K562 (cell line): ENCODE results near the gene SRRT. TPM values are rescaled to one million over a fixed set of nuclear protein-coding genes. Genes with fewer than 3 reads are reported as not detected.

Experiments
- ARID2 ChIP-seq: fragments of 450-650 bp; IDR thresholded peaks from 2 replicates; pipeline ENCODE4 v1.6.1; 2017; ENCODE audit warnings: antibody characterized with exemption, mild to moderate bottlenecking
- KDM1A ChIP-seq, 2 experiments: fragments of 450-650 bp; IDR thresholded peaks; 2 replicates each; pipeline ENCODE4 v1.6.1; 2016; ENCODE audit warnings: mild to moderate bottlenecking in 2 of 2
- MEF2D ChIP-seq: conservative IDR thresholded peaks from 2 replicates; pipeline ENCODE4 v1.6.1; 2016; ENCODE audit warnings: low read depth, missing genetic modification characterization, missing compliant biosample characterization
- MTA2 ChIP-seq: fragments of 450-650 bp; IDR thresholded peaks from 2 replicates; pipeline ENCODE4 v1.6.1; 2016; ENCODE audit warnings: low read depth
- POLR3G ChIP-seq: IDR thresholded peaks from 2 replicates; pipeline ENCODE4 v1.6.1; 2011; ENCODE audit not compliant: insufficient read length, insufficient replicate concordance; ENCODE audit errors: extremely low read depth
- PTTG1 ChIP-seq: fragments of 450-650 bp; IDR thresholded peaks from 2 replicates; pipeline ENCODE4 v1.6.1; 2016; ENCODE audit warnings: low read depth, mild to moderate bottlenecking, missing genetic modification characterization, missing compliant biosample characterization
- RBM34 ChIP-seq: fragments of 200-400 bp; formaldehyde crosslinking; IDR thresholded peaks from 2 replicates; pipeline ENCODE4 v1.6.1; 2018; ENCODE audit warnings: low read length, borderline replicate concordance; ENCODE audit not compliant: insufficient read depth
- ZBTB8A ChIP-seq: fragments of 450-650 bp; IDR thresholded peaks from 2 replicates; pipeline ENCODE4 v1.6.1; 2018; ENCODE audit warnings: mild to moderate bottlenecking, moderate library complexity; ENCODE audit not compliant: partially characterized antibody
- ZNF696 ChIP-seq: fragments of 250-450 bp; sonication (Bioruptor Pico); conservative IDR thresholded peaks from 2 replicates; pipeline ENCODE4 v1.4.0; 2020; ENCODE audit warnings: mild to moderate bottlenecking, moderate library complexity
- ZNF699 ChIP-seq: fragments of 250-450 bp; sonication (Bioruptor Pico); IDR thresholded peaks from 2 replicates; pipeline ENCODE4 v1.8.0; 2021; ENCODE audit warnings: mild to moderate bottlenecking, moderate library complexity; ENCODE audit not compliant: insufficient replicate concordance
- polyA plus RNA-seq, 8 experiments: library from polyadenylated mRNA; depleted of rRNA in 4 of 8; stranded (reverse) in 5 of 8; unstranded in 3 of 8; fragments of >200 nt; fragmentation: Nextera tagmentation in 2 of 8; fragmentation: Illumina TruSeq in 1 of 8; extraction: Ambion mirVana in 2 of 8; extraction: Trizol in 1 of 8; gene quantifications; 2 replicates each; pipeline versions ENCODE4 v1.2.1 to v1.2.3, GENCODE V29; 2011 to 2014; ENCODE audit warnings: inconsistent platforms in 1 of 8, missing spikeins in 1 of 8
- total RNA-seq, 7 experiments: library from RNA; depleted of rRNA in 6 of 7; stranded (reverse); fragments of >200 nt in 6 of 7; fragmentation: Illumina TruSeq in 2 of 7; extraction: Trizol in 2 of 7; gene quantifications; 2 replicates each; pipeline versions ENCODE4 v1.2.1 to v1.2.3, GENCODE V29; 2011 to 2021; ENCODE audit warnings: low replicate concordance in 1 of 7
- TF ChIP-seq, protein P1 (sequence below): fragments of 450-650 bp; formaldehyde crosslinking; IDR thresholded peaks from 2 replicates; pipeline ENCODE4 v1.4.0; 2022; ENCODE audit warnings: mild to moderate bottlenecking, moderate library complexity
- TF ChIP-seq, protein P2 (sequence below), 2 experiments: fragments of 450-650 bp in 1 of 2; IDR thresholded peaks; 2 replicates each; pipeline ENCODE4 v1.6.1; 2011 to 2017; ENCODE audit warnings: low read depth in 2 of 2, antibody characterized with exemption in 1 of 2, borderline replicate concordance in 1 of 2, low read length in 1 of 2, mild to moderate bottlenecking in 1 of 2, mixed read lengths in 1 of 2; ENCODE audit not compliant: control insufficient read depth in 1 of 2
- TF ChIP-seq, protein P3 (sequence below): fragments of 250-450 bp; sonication (Bioruptor Pico); IDR thresholded peaks from 2 replicates; pipeline ENCODE4 v1.8.0; 2022; ENCODE audit warnings: inconsistent platforms, mild to moderate bottlenecking, moderate library complexity, borderline replicate concordance
- TF ChIP-seq, protein P4 (sequence below): fragments of 250-450 bp; sonication (Bioruptor Pico); IDR thresholded peaks from 2 replicates; pipeline ENCODE4 v1.5.0; 2021
- TF ChIP-seq, protein P5 (sequence below): fragments of 250-450 bp; sonication (Bioruptor Pico); IDR thresholded peaks from 2 replicates; pipeline ENCODE4 v1.4.0; 2020

The SRRT gene
- total and polyA plus RNA-seq, 9 of the 15 experiments (the other 6 are each of a cell fraction or from before 2014, with no cell fraction given) = 10.3 to 263 (median 84.4) TPM

DNA sequence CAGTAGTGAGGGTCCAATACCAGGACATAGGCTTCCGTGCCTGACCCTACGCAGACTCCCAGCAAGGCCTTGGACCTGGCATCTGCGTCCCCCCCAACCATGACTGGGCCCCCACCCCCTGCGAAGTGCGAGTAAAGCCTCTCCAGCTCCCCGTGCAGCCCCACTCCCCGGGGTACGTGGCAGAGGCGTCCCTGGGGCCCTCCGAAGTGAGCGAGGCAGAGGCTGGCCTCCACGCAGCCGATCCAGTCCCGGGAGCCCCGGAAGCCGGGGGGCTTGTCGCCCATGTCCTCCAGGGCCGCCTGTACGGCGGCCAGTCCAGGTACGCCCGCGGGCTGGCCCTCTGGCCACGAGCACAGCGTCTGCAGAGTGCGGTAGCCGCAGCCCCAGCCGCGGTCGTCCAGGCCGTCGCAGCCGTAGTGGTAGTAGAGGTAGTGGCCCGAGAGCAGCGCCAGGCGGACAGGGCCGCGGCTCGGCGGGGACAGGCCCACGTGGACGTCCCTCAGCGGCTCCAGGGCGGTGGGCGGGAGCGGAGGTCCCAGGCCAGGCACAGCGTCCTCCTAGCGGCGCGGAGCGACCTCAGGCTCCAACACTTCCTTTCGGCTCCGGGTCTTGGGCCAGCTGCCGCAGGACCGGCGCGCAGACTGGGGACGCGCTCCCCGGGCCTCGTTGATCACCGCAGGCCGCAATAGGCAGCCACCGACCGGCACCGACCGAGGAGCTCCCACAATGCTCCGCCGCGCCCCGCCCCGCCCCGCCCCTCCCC lies 14.3 kb downstream of the SRRT start, which contains the start of gene UFSP1 (continued):
- TF ChIP-seq, protein P1, sequence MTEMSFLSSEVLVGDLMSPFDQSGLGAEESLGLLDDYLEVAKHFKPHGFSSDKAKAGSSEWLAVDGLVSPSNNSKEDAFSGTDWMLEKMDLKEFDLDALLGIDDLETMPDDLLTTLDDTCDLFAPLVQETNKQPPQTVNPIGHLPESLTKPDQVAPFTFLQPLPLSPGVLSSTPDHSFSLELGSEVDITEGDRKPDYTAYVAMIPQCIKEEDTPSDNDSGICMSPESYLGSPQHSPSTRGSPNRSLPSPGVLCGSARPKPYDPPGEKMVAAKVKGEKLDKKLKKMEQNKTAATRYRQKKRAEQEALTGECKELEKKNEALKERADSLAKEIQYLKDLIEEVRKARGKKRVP (CRISPR knock-in tag) = no peak
- TF ChIP-seq ARID2 = no peak
- no peak for TF ChIP-seq KDM1A (IDR thresholded peaks at IDR 0.05)
- no peak for TF ChIP-seq PTTG1
- TF ChIP-seq MTA2 = no peak
- TF ChIP-seq, protein P2, sequence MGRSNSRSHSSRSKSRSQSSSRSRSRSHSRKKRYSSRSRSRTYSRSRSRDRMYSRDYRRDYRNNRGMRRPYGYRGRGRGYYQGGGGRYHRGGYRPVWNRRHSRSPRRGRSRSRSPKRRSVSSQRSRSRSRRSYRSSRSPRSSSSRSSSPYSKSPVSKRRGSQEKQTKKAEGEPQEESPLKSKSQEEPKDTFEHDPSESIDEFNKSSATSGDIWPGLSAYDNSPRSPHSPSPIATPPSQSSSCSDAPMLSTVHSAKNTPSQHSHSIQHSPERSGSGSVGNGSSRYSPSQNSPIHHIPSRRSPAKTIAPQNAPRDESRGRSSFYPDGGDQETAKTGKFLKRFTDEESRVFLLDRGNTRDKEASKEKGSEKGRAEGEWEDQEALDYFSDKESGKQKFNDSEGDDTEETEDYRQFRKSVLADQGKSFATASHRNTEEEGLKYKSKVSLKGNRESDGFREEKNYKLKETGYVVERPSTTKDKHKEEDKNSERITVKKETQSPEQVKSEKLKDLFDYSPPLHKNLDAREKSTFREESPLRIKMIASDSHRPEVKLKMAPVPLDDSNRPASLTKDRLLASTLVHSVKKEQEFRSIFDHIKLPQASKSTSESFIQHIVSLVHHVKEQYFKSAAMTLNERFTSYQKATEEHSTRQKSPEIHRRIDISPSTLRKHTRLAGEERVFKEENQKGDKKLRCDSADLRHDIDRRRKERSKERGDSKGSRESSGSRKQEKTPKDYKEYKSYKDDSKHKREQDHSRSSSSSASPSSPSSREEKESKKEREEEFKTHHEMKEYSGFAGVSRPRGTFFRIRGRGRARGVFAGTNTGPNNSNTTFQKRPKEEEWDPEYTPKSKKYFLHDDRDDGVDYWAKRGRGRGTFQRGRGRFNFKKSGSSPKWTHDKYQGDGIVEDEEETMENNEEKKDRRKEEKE (IDR thresholded peaks at IDR 0.05; ENCODE audit: borderline replicate concordance in 1 of 2, control insufficient read depth in 1 of 2, low read depth in 2 of 2, low read length in 1 of 2) = no peak
- no peak for TF ChIP-seq ZNF699 (CRISPR knock-in tag)
- no peak for TF ChIP-seq MEF2D (tag)
- TF ChIP-seq, protein P3, sequence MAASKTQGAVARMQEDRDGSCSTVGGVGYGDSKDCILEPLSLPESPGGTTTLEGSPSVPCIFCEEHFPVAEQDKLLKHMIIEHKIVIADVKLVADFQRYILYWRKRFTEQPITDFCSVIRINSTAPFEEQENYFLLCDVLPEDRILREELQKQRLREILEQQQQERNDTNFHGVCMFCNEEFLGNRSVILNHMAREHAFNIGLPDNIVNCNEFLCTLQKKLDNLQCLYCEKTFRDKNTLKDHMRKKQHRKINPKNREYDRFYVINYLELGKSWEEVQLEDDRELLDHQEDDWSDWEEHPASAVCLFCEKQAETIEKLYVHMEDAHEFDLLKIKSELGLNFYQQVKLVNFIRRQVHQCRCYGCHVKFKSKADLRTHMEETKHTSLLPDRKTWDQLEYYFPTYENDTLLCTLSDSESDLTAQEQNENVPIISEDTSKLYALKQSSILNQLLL (CRISPR knock-in tag) = no peak
- TF ChIP-seq RBM34 = no peak
- TF ChIP-seq, protein P4, sequence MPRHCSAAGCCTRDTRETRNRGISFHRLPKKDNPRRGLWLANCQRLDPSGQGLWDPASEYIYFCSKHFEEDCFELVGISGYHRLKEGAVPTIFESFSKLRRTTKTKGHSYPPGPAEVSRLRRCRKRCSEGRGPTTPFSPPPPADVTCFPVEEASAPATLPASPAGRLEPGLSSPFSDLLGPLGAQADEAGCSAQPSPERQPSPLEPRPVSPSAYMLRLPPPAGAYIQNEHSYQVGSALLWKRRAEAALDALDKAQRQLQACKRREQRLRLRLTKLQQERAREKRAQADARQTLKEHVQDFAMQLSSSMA = 0 out of 2 replicates have a peak, but pooled peaks have one; percentile 4
- no peak for TF ChIP-seq ZBTB8A
- no peak for TF ChIP-seq POLR3G
- no peak for TF ChIP-seq ZNF696 (CRISPR knock-in tag)
- TF ChIP-seq, protein P5, sequence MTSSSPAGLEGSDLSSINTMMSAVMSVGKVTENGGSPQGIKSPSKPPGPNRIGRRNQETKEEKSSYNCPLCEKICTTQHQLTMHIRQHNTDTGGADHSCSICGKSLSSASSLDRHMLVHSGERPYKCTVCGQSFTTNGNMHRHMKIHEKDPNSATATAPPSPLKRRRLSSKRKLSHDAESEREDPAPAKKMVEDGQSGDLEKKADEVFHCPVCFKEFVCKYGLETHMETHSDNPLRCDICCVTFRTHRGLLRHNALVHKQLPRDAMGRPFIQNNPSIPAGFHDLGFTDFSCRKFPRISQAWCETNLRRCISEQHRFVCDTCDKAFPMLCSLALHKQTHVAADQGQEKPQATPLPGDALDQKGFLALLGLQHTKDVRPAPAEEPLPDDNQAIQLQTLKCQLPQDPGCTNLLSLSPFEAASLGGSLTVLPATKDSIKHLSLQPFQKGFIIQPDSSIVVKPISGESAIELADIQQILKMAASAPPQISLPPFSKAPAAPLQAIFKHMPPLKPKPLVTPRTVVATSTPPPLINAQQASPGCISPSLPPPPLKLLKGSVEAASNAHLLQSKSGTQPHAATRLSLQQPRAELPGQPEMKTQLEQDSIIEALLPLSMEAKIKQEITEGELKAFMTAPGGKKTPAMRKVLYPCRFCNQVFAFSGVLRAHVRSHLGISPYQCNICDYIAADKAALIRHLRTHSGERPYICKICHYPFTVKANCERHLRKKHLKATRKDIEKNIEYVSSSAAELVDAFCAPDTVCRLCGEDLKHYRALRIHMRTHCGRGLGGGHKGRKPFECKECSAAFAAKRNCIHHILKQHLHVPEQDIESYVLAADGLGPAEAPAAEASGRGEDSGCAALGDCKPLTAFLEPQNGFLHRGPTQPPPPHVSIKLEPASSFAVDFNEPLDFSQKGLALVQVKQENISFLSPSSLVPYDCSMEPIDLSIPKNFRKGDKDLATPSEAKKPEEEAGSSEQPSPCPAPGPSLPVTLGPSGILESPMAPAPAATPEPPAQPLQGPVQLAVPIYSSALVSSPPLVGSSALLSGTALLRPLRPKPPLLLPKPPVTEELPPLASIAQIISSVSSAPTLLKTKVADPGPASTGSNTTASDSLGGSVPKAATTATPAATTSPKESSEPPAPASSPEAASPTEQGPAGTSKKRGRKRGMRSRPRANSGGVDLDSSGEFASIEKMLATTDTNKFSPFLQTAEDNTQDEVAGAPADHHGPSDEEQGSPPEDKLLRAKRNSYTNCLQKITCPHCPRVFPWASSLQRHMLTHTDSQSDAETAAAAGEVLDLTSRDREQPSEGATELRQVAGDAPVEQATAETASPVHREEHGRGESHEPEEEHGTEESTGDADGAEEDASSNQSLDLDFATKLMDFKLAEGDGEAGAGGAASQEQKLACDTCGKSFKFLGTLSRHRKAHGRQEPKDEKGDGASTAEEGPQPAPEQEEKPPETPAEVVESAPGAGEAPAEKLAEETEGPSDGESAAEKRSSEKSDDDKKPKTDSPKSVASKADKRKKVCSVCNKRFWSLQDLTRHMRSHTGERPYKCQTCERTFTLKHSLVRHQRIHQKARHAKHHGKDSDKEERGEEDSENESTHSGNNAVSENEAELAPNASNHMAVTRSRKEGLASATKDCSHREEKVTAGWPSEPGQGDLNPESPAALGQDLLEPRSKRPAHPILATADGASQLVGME = no peak
